ENCODE measurements around the gene PDE1A. TPM values are rescaled to one million over a fixed set of nuclear protein-coding genes. Genes with fewer than 3 reads are reported as not detected.

The PDE1A gene
- total and polyA plus RNA-seq, 10 of the 15 experiments (the other 5 are each of a cell fraction or from before 2014, with no cell fraction given), result 1.1 TPM; not detected in 9

DNA sequence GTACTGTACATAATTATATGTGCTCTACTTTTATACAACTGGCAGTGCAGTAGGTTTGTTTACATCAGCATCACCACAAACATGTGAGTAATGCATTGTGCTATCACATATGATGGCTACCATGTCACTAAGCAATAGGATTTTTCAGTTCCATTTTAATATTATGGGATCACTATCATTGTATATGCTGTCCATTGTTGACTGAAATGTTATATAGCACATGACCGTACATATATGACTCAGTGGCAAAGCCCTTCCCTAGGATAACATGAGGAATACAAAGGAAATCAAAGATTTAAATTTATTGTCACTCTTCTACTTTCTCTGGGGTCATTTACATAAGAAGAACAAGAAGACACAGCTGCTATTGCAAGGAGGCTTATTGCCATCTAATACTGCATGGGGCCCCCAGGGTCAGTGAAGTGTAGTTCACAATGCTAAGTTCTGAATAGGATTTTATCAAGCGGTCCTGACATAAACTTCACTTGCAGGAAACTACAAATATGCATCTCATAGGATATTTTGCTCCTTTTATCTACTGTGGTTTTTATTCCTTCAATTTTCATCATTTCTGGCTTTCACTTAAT is 21.8 kb downstream of the PDE1A start:
- no peaks in the 10 kb centered on the region for H3K27me3 ChIP-seq (replicated peaks in 1 of 2; ENCODE audit: control insufficient read depth in 2 of 2, insufficient read depth in 2 of 2, low read length in 1 of 2)
- no peaks in the 10 kb centered on the region for H3K36me3 ChIP-seq (ENCODE audit: control insufficient read depth in 2 of 2, insufficient read depth in 2 of 2, low read length in 1 of 2)
- ChIA-PET POLR2A (no interaction called here), SMC1A (ENCODE audit: uncharacterized antibody, unreplicated experiment) (no interaction called here), RAD21 (ENCODE audit: unreplicated experiment) (no interaction called here), CTCF (interaction anchor here (1.0 kb wide), 2 partner anchors 12 to 16 kb away, joined by 3 read pairs; no protein-coding TSS in a partner anchor)
- intact Hi-C loops (cut with micrococcal nuclease; ENCODE audit: unreplicated experiment) (no loop called here), in situ Hi-C loops (cut with MboI) (no loop called here)
- no TSS peak for BruUV-seq (replicated peaks)
- WGBS (ENCODE audit: insufficient coverage, insufficient replicate concordance, low lambda C conversion rate, missing lambda C conversion rate), result 48% methylated on average over 2 of the region's 2 CpGs
- no peak overlapping the region for H3K4me3 ChIP-seq
- H3K9me3 ChIP-seq (replicated peaks; ENCODE audit: control insufficient read depth, insufficient read depth, low read length), result no peaks in the 10 kb centered on the region
- no peaks in the 10 kb centered on the region for H3K4me1 ChIP-seq (ENCODE audit: control insufficient read depth, insufficient read depth, low read length)
- no peaks in the 10 kb centered on the region for H3K79me2 ChIP-seq (ENCODE audit: control insufficient read depth, insufficient read depth, low read length)
- H4K20me1 ChIP-seq (ENCODE audit: control insufficient read depth, insufficient read depth), result no peaks in the 10 kb centered on the region
- H2AFZ ChIP-seq (ENCODE audit: control insufficient read depth, low read depth, low read length), result no peak overlapping the region
- DNase-seq (ENCODE audit: low read depth, low spot score) (no peak), FAIRE-seq (no peak), ATAC-seq (no peak)
- TF ChIP-seq NR2C1 (IDR thresholded peaks at IDR 0.05) (no peak), CTCF (IDR thresholded peaks at IDR 0.05 in 2 of 3, conservative IDR thresholded peaks at IDR 0.05 in 1 of 3; ENCODE audit: control insufficient read depth in 2 of 3, extremely low read depth in 1 of 3, insufficient read depth in 1 of 3, low read depth in 3 of 3, low read length in 3 of 3) (no peak), ZNF274 (IDR thresholded peaks at IDR 0.05; ENCODE audit: insufficient read depth, insufficient read length) (no peak), POLR2A (IDR thresholded peaks at IDR 0.05; ENCODE audit: low read depth, low read length) (no peak), SMARCA5 (IDR thresholded peaks at IDR 0.05) (no peak), ASH2L (IDR thresholded peaks at IDR 0.05; ENCODE audit: borderline replicate concordance, low read depth) (no peak), NKRF (conservative IDR thresholded peaks at IDR 0.05) (no peak), MYB (IDR thresholded peaks at IDR 0.05; ENCODE audit: borderline replicate concordance, low read depth, low read length) (no peak), ATF7 (IDR thresholded peaks at IDR 0.05; ENCODE audit: low read depth) (no peak), CBX5 (IDR thresholded peaks at IDR 0.05; ENCODE audit: low read depth) (no peak), RELA (IDR thresholded peaks at IDR 0.05; ENCODE audit: borderline replicate concordance, partially characterized antibody) (no peak), CREM (IDR thresholded peaks at IDR 0.05; ENCODE audit: low read depth) (no peak), NBN (IDR thresholded peaks at IDR 0.05) (no peak), ZBED1 (IDR thresholded peaks at IDR 0.05; ENCODE audit: borderline replicate concordance) (no peak), IKZF2 (IDR thresholded peaks at IDR 0.05) (no peak)
- TF ChIP-seq, protein P1, sequence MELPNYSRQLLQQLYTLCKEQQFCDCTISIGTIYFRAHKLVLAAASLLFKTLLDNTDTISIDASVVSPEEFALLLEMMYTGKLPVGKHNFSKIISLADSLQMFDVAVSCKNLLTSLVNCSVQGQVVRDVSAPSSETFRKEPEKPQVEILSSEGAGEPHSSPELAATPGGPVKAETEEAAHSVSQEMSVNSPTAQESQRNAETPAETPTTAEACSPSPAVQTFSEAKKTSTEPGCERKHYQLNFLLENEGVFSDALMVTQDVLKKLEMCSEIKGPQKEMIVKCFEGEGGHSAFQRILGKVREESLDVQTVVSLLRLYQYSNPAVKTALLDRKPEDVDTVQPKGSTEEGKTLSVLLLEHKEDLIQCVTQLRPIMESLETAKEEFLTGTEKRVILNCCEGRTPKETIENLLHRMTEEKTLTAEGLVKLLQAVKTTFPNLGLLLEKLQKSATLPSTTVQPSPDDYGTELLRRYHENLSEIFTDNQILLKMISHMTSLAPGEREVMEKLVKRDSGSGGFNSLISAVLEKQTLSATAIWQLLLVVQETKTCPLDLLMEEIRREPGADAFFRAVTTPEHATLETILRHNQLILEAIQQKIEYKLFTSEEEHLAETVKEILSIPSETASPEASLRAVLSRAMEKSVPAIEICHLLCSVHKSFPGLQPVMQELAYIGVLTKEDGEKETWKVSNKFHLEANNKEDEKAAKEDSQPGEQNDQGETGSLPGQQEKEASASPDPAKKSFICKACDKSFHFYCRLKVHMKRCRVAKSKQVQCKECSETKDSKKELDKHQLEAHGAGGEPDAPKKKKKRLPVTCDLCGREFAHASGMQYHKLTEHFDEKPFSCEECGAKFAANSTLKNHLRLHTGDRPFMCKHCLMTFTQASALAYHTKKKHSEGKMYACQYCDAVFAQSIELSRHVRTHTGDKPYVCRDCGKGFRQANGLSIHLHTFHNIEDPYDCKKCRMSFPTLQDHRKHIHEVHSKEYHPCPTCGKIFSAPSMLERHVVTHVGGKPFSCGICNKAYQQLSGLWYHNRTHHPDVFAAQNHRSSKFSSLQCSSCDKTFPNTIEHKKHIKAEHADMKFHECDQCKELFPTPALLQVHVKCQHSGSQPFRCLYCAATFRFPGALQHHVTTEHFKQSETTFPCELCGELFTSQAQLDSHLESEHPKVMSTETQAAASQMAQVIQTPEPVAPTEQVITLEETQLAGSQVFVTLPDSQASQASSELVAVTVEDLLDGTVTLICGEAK (IDR thresholded peaks at IDR 0.05; ENCODE audit: borderline replicate concordance), result no peak
- no peak overlapping the region for H3K9ac ChIP-seq (ENCODE audit: control insufficient read depth, insufficient read depth, low read length)
- H3K4me2 ChIP-seq (ENCODE audit: control insufficient read depth, insufficient read depth), result no peak overlapping the region
- H3K27ac ChIP-seq (ENCODE audit: control insufficient read depth, insufficient read depth), result no peak overlapping the region

Measured in GM12878 (cell line).